HG02678 (cell line): ENCODE measurements around the gene NUP107.
A peak's percentile ranks its signal among the peaks of the same experiment; 100 is the strongest.

Experiments used
- ATAC-seq: cut with Tn5 transposase; IDR thresholded peaks from one replicate; pipeline ENCODE4 v1.9.1; 2021; ENCODE audit warnings: mild to moderate bottlenecking, moderate library complexity; ENCODE audit not compliant: unreplicated experiment

NUP107 gene

DNA sequence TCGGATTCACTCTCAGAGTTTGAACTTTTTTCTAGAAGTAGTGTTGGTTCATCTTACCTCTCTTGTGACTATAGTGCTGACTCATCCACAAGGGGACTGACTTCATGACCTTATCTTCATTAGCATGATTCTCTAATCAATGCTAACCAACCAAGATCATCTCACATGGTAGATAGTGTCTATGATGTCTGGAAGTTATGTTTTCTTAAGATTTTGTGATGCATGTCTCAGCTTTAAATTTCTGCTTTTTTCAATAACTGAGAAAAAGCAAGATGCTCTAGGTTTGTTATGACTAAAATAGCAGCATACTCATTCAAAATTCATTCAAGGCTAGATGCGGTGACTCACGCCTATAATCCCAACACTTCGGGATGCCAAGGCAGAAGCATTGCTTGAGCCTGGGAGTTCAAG, 46.9 kb downstream of the NUP107 start:
- ATAC-seq, result no peak

DNA sequence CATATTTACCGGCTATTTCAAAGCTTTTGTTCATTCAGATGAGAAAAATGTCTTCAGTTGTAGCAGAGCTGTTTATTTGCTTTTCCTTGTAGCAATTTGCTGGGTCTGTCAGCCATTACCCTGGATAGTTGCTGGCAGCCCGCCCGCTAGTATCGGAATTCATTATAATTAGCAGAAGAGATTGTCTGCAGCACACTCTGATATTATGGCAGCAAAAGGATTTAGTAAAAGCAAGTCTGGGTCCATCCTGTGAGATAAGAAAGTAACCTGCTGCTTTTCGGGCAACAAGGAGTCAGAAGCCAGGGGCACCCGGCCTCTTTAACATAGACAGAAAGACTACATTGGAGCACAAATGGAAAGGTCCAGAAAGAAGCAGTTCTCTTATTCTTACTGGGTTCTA, 53.1 kb downstream of the NUP107 start:
- ATAC-seq, result no peak

DNA sequence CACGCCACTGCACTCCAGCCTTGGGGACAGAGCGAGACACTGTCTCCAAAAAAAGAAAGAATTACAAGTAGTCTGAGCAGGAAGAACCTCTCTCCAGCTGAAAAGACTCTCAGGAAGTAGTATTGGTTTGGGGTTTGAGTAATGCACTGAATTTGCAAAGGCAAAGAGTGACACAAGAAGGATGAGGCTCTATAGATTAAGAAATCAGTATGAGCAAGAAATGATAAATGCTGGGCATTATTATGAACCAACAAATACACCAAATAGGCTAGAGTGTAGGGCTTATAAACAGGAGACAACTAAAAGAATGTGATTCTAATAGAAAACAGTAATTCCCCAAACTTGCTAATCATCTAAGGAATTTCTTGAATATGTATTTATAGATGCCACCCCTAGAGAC, 56.6 kb downstream of the NUP107 start:
- ATAC-seq, result no peak

DNA sequence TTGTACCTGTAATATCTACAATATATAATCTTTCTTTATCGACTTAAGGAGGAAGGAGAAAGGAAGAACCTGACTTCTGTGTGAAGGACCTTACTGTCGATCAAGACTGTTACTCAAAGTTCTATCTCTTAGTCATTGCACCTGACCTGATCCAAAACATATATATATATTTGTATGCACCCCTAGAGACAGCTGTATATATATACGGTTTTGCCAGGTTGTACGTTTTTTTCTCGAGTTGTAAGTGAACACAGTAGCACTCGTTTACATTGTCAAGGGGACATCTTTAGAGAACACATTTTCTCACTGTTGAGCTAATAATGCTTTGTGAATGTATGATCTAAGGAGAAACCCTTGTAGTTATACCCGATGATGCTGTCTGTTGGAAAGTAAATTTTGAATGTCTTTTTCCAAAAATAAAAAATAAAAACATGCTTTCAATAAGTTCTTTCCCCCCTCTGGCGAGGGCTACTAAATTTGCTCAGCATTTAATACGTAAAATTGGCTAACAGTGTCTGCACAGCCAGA, 58.7 kb downstream of the NUP107 start:
- ATAC-seq, result no peak

DNA sequence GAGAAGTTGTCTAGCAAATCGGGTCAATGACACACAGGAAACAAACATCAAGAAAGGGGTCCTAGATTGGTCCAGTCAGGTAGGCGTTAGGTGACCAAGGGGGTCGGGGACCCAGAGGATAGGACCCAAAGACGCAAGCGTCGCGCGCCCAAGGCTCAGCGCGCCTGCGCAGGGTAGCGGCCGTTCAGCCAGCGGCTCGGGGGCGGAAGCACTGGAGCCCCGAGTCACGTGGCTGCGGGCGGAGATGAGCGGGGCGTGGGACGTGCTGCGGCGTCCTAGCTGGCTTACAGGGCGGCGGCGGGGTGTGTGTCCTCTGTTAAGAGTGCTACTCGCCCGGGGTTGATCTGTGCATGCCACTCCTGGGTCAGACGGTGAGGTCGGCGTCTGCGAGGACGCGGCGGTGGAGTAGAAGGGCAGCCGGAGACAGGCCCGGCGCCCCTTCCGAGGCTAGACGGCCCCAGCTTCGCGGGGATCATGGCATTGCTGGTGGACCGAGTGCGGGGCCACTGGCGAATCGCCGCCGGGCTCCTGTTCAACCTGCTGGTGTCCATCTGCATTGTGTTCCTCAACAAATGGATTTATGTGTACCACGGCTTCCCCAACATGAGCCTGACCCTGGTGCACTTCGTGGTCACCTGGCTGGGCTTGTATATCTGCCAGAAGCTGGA, 59.3 kb downstream of the NUP107 start, which contains the start of gene SLC35E3:
TSS of gene SLC35E3 (plus strand) at position 273 of the 668 bp plus-strand sequence. CDS start at position 475, 202 bp downstream.
- peak; percentile 97 for ATAC-seq

DNA sequence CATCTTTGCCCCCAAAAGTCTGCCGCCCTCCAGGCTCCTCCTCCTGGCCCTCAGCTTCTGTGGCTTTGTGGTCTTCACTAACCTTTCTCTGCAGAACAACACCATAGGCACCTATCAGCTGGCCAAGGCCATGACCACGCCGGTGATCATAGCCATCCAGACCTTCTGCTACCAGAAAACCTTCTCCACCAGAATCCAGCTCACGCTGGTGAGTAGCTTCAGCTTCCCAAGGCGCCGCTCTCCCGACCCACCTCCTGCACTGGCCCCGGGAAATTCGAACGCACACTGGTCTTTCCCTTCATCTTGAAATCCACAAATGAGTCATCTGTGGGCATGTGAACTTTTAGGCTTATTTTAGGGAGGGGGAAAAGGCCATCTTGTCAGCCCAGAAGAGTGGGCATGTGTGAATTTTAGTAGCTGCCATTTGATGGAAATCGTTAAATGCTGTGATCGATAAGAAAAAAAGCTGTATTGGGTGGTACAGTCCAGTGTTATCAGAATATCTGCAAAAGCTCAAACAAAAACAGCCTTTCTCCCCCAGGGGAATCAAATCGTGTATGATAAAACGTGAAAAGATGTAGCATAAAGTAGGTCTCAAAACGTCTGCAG, 59.9 kb downstream of the NUP107 start:
- peak; percentile 35 for ATAC-seq

DNA sequence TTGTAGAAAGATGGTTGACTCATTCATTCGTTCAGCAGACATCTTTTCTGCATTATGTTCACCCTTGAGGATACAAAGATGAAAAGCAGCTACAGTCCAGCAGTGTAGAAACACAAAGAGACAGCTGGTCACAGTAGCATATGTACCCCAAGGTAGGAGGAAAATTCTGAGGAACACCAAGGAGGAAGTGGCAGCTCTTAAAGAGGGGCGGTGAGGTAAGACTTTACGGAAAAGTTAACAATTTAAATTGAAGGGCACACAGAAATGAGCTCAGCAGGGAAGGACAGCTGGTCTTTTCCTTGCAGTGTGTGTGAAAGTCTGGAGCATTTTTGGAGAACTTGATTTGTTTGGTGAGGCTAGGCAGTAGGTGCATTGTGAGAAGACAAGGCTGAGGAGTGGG, 62.7 kb downstream of the NUP107 start:
- no peak for ATAC-seq

DNA sequence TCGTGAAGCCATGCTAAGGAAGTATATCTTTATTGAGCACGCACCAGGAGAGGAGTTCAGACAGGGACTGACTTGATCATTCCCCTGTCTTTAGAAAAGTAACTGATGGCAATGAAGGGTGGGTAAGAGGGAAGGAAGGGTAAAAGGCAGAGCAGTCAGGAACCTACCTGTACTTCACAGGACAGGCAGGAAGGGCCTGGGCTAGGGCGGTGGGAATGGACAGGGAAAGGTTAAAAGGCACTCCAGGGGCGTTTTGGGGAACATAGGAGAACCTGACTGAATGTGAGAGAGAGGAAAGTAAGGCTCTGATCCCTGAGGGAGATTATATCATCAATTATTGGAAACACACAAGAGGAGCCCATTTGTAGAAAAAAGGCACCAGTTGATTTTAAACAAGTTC, 63.1 kb downstream of the NUP107 start:
- no peak for ATAC-seq

DNA sequence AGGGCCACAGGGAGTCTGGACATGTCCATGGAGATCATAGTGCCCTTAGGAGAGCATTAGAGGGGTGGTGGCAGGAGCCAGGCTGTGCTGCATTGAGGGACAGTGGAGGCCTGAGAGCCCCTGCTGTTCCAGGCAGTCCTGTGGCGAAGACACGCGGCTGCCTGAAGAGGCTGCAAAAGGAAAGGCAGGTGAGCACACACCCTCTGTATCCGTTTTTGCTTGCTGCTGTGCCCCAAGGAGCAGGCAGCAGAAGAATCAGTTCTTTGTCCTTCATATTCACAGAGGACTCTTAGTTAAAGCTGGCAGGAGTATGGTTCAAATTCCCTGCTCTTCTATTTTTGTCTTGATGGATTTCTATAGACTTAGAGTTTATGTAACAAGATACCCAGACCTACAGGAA, 63.7 kb downstream of the NUP107 start:
- no peak for ATAC-seq

DNA sequence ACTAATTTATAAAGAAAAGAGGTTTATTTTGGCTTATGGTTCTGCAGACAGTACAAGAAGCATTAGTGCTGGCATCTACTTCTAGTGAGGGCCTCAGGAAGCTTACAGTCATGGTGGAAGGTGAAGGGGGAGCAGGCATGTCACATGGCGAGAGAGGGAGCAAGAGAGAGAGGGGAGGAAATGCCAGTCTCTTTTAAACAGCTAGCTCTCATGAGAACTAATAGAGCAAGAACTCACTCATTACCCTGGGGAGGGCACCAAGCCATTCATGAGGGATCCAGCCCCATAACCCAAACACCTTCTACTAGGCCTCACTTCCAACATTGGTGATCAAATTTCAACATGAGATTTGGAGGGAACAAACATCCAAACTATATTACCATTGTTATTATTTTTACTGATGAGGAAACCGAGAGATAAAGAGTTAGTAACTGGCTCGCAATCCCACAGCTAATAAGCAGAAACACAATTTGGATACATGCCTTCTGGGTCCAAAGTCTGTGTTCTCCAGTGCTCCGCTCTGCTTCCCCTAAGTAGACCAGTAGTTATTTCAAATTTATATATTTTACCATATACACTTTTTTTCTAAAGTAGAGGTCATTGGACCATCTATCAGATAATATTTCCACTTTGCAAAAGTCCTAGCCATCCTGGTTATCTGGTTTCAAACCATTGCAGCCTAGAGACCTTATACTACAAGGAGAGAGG, 68.9 kb downstream of the NUP107 start:
- ATAC-seq, result no peak

DNA sequence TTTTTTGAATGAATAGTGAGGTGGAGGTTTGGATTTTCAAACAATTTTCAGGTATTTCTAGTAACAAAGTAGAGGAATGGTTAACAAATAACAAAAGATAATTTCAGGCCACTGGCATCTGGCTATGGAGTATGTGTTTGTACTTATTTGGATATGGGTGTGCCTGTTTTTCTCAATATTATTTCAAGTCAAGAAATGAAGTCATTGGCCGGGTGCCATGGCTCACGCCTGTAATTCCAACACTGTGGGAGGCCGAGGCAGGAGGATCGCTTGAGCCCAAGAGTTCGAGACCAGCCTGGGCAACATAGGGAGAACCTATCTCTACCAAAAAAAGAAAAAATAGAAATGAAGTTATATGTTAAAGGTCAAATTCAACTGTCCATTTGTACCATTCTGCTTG, 73.1 kb downstream of the NUP107 start:
- ATAC-seq, result no peak

DNA sequence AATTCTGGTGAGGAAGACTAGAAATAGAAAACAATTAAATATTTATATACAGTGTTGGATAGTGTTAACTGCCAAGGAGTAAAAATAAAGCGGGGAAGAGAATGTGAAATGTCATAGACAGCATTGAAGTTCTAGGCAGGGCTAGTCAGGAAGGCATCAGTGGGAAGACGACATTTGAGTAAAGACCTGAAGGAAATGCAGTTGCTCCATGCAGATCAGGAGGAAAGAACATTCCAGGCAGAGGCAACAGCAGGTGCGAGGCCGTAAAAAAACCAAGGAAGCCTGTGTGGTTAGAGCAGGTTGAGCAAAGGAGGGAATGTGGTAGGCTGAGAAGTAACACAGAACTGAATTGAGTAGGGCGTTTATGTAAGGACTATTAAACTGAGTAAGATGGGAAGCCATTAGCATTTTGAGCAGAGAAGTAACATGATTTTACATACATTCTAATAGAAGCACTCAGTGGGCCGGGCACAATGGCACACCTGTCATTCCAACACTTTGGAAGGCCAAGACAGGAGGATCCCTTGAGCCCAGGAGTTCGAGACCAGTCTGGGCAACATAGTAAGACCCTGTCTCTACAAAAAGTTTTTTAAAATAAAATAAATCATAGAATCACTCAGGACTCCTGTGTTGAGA, 74.1 kb downstream of the NUP107 start:
- no peak for ATAC-seq

DNA sequence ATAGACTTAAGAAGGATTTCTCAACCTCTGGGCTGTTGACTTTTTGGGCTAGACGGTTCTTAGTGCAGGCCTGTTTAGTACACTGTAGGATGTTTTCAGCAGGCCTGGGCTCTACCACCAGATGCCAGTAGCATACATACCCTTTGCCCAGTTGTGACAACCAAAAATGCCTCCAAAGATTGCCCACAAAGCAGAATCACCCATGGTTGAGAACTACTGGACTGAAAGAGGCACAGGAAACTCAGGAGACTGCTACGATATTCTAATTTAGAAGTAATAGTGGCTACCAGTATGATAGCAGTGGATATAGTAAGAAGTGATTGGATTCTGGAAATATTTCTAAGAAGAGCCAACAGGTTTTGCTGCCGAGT, 74.6 kb downstream of the NUP107 start:
- no peak for ATAC-seq

DNA sequence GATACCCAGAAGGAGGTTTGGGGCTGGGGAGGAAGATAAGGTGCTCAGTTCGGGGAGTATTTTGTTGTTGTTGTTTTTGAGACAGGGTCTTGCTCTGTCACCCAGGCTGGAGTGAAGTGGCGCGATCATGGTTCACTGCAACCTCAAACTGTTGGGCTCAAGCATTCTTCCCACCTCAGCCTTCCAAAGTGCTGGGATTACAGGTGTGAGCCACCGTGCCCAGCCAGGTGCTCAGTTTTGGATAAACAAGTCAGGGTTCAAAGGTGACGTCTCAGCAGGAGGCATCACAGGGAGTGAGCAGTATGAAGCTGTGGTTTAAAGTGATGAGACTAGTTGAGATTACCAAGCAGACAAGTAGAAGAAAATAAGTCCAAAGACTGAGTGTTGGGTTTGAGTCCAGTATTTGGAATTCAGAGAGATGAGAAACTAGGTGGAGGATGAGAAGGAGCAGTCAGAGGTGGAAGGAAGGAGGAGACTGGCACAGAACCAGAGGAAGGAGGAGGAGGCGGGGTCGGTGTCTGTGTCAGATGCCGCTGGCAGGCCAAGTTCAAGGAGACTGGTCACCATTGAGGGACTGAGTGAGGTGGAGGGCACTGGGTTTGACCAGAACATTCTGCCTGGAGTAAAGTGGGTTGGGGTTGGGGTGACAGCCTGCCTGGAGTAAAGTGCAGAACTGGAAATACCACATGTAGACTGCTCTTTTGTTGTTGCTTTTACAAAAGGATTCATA, 75.3 kb downstream of the NUP107 start:
- no peak for ATAC-seq

DNA sequence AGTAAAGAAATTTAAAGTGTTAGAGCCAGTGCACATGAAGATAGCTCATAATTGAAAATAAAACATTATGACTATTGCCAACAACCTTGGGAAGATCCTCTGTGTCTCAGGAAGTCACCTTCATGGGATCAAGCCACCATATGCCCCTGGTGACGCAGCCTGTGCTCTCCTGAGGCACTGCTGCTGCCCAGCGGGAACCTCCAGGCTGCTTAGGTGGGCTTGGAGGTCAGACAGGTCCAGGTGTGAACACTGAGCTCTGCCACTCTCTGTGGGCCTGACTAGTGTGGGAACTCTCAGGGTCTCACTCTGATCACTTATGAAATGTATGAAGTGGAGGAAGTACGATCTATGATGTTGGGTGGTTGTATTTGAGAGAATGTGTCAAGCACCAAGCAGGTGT, 75.9 kb downstream of the NUP107 start:
- no peak for ATAC-seq

DNA sequence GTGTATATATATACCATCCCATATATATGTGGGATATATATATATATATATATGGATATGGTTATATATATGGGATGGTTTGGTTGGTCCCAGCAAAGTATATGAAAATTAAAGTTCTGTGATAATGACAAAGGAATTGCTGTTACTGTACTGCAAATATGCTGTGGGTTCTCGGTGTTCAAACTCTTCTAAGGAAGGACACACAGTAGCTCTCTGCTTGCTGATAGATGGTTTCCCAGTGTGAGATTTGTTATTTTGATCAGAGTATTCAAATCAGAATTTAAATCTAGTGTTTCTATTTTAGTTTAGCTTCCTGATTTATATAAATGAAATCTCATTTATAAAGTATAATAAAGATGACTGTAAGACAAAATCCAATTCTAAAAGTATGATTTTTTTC, 78.9 kb downstream of the NUP107 start:
- no peak for ATAC-seq

DNA sequence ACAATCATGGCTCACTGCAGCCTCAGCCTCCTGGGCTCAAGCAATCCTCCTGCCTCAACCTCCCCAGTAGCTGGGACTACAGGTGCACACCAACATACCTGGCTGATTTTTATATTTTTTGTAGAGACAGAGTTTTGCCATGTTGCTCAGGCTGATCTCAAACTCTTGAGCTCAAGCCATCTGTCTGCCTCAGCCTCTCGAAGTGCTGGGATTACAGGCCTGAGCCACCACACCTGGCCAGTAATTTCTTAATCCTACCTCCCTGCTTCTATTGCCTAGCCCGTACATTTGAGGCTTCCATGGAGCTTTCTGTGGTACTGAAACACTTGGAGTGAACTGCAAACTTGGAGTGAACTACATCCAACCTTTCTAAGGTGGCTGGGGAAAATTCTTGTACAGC, 79.9 kb downstream of the NUP107 start:
- ATAC-seq, result no peak

DNA sequence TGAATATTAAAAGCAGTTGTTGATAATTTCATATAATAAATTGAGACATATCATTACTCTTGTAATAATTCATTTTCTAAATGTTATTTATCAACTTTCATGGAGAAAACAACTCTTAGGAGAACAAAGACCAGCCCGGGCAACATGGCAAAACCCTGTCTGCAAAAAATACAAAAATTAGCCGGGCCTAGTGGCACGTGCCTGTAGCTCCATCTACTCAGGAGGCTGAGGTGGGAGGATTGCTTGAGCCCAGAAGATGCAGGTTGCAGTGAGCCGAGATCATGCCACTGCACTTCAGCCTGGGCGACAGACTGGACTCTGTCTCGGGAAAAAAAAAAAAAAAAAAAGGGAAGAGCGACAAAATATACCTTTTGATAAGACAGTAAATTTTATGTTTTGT, 80.4 kb downstream of the NUP107 start:
- no peak for ATAC-seq

DNA sequence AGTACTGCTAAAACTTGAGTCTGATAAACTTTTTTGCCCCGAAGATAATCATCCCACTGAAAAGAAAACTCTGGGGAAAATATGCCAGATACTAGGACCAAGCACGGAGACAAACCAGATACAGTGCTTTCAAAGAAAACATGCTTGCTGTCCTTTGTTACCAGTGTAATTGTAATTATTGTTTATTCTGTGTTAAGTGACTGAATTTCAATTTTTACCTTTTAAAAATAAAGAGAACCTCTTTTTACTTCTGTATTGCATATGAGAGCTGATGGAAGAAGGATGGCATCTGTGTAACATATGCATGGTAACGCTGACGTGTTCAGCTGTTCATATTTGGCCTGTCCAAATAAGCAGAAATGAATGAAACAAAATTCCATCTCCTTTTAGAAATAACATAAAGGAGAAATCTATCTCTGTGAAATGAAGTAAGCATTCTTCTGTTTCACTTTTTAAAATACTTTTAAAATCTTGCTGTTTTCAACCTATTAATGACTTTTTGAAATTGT, 81.7 kb downstream of the NUP107 start:
- no peak for ATAC-seq

DNA sequence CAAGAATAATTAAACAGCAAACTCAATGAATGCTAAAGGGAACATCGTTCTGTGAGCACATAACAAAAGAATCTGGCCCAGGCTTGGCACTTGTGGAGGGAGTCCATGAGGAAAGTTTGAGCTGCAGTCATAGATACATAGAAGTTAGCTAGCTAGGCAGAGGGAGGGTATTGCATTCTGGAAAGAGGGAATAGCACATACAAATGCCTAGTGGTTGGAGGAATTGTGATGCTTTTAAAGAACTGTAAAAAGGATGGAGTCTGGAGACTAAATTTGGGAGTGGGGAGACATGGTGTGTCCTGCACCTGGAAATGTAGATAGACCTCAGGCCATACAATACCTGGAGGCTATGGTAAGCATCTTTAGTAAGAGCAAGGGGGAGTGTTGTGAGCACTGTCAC, 83.2 kb downstream of the NUP107 start:
- ATAC-seq, result no peak
